ENCODE data around the gene DEPDC7. TPM values are rescaled to one million over a fixed set of nuclear protein-coding genes. Genes with fewer than 3 reads are reported as not detected.
"Not testable (repeated sequence)": the region's sequence is repeated elsewhere in the genome, so short reads cannot be mapped to it uniquely, and the experiment has no call there.

The DEPDC7 gene
- total RNA-seq, 1 experiment from 2014 or later = 53.8 TPM

- DNase-seq (ENCODE audit: low read depth) = no peak
Observed at GRCh38 chr11:33025339-33025722, 9.7 kb downstream of the DEPDC7 start.

GRCh38 chr11:33027233-33027632, 11.6 kb downstream of the DEPDC7 start:
- DNase-seq (ENCODE audit: low read depth) = no peak

GRCh38 chr11:33027846-33028536, 12.3 kb downstream of the DEPDC7 start:
- DNase-seq (ENCODE audit: low read depth) = no peak

- DNase-seq (ENCODE audit: low read depth) = no peak
Observed at GRCh38 chr11:33028537-33028914, 12.8 kb downstream of the DEPDC7 start.

- DNase-seq (ENCODE audit: low read depth) = not testable (repeated sequence)
Observed at GRCh38 chr11:33029218-33029617, 13.5 kb downstream of the DEPDC7 start.

- DNase-seq (ENCODE audit: low read depth) = no peak
Observed at GRCh38 chr11:33033493-33033892, 17.8 kb downstream of the DEPDC7 start.

- DNase-seq (ENCODE audit: low read depth) = no peak
Observed at GRCh38 chr11:33035011-33035410, 19.3 kb downstream of the DEPDC7 start.

- peak; percentile 90 for DNase-seq (ENCODE audit: low read depth)
Observed at GRCh38 chr11:33039274-33040032, 23.8 kb downstream of the DEPDC7 start, which contains the start of gene TCP11L1. Gene TCP11L1, plus strand, starts transcription at chr11:33039572. Its CDS starts 4,202 bp downstream, at chr11:33043774.

GRCh38 chr11:33040033-33040861, 24.6 kb downstream of the DEPDC7 start:
- peak; percentile 41 for DNase-seq (ENCODE audit: low read depth)

- no peak for DNase-seq (ENCODE audit: low read depth)
Observed at GRCh38 chr11:33040862-33041453, 25.3 kb downstream of the DEPDC7 start.

- DNase-seq (ENCODE audit: low read depth) = no peak
Observed at GRCh38 chr11:33043221-33043830, 27.6 kb downstream of the DEPDC7 start.

- DNase-seq (ENCODE audit: low read depth) = no peak
Observed at GRCh38 chr11:33044285-33044756, 28.6 kb downstream of the DEPDC7 start.

GRCh38 chr11:33045551-33046255, 30.0 kb downstream of the DEPDC7 start:
- DNase-seq (ENCODE audit: low read depth) = peak; percentile 26

- DNase-seq (ENCODE audit: low read depth) = not testable (repeated sequence)
Observed at GRCh38 chr11:33048701-33049100, 33.0 kb downstream of the DEPDC7 start.

- DNase-seq (ENCODE audit: low read depth) = not testable (repeated sequence)
Observed at GRCh38 chr11:33049565-33050408, 34.1 kb downstream of the DEPDC7 start.

GRCh38 chr11:33052231-33052630, 36.6 kb downstream of the DEPDC7 start:
- DNase-seq (ENCODE audit: low read depth) = no peak

GRCh38 chr11:33055375-33055774, 39.7 kb downstream of the DEPDC7 start:
- DNase-seq (ENCODE audit: low read depth) = no peak

- no peak for DNase-seq (ENCODE audit: low read depth)
Observed at GRCh38 chr11:33057284-33057683, 41.6 kb downstream of the DEPDC7 start.

- DNase-seq (ENCODE audit: low read depth) = no peak
Observed at GRCh38 chr11:33059331-33060007, 43.8 kb downstream of the DEPDC7 start.
